ENCODE data around the gene ASAP2.

The ASAP2 gene

DNA sequence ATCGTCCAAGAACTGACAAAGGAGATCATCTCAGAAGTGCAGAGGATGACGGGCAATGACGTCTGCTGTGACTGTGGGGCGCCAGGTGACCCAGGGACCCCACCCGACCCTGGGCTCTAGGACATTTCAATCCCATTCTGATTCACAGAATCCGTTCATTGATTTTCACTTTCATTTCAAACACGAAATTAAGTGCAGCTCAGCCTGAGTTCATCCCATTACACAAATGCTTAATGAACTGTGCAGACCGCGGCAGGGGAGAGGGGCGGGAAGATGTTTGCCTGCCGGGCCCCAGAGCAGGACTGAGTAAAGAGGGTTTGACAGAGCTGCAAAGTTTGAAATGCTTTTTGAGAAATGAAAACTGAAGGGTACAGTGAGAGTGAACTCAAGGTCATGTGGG lies 149.6 kb downstream of the ASAP2 start:
- no peak overlapping the region for H3K9ac ChIP-seq
- no peaks in the 10 kb centered on the region for H3K27me3 ChIP-seq (ENCODE audit: insufficient read depth, low read depth)
- H3K4me3 ChIP-seq (IDR thresholded peaks at IDR 0.05; ENCODE audit: insufficient read depth, low read depth, low read length) = no peak overlapping the region
- H3K4me2 ChIP-seq = no peak overlapping the region
- no peaks in the 10 kb centered on the region for H4K20me1 ChIP-seq (ENCODE audit: insufficient read depth)
- no peaks in the 10 kb centered on the region for H3K79me2 ChIP-seq (ENCODE audit: insufficient read depth, low read depth)
- H3K4me1 ChIP-seq (ENCODE audit: low read depth, poor library complexity, severe bottlenecking) = no peaks in the 10 kb centered on the region
- no peak overlapping the region for H3K27ac ChIP-seq
- H2AFZ ChIP-seq (ENCODE audit: low read depth) = no peak overlapping the region
- TF ChIP-seq, protein P1, sequence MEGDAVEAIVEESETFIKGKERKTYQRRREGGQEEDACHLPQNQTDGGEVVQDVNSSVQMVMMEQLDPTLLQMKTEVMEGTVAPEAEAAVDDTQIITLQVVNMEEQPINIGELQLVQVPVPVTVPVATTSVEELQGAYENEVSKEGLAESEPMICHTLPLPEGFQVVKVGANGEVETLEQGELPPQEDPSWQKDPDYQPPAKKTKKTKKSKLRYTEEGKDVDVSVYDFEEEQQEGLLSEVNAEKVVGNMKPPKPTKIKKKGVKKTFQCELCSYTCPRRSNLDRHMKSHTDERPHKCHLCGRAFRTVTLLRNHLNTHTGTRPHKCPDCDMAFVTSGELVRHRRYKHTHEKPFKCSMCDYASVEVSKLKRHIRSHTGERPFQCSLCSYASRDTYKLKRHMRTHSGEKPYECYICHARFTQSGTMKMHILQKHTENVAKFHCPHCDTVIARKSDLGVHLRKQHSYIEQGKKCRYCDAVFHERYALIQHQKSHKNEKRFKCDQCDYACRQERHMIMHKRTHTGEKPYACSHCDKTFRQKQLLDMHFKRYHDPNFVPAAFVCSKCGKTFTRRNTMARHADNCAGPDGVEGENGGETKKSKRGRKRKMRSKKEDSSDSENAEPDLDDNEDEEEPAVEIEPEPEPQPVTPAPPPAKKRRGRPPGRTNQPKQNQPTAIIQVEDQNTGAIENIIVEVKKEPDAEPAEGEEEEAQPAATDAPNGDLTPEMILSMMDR (conservative IDR thresholded peaks at IDR 0.05; ENCODE audit: low read depth, low read length) = no peak
- H3K36me3 ChIP-seq (ENCODE audit: insufficient read depth) = no peaks in the 10 kb centered on the region

DNA sequence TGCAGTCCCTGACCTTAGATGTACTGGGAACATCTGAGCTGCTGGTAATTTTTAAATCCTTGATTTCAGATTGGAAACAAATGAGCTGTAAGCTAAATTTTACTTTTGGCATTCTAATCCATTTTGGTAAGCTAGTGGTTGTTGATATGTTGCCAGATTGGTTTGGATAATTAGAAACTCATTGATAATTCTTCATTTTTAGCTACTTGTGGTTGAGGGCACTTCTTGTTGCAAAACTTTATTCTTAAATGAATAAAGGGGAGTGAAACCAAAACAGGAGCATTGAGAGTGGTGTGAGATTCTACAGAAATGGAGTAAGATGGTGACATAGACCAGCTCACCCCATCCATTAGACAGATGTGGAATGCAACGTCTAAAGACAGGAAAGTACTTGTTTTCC lies 152.2 kb downstream of the ASAP2 start:
- H3K4me2 ChIP-seq = no peak overlapping the region
- no peaks in the 10 kb centered on the region for H3K27me3 ChIP-seq (ENCODE audit: insufficient read depth, low read depth)
- H2AFZ ChIP-seq (ENCODE audit: low read depth) = no peak overlapping the region
- H3K27ac ChIP-seq = no peak overlapping the region
- TF ChIP-seq, protein P1 (conservative IDR thresholded peaks at IDR 0.05; ENCODE audit: low read depth, low read length) = no peak
- H3K9ac ChIP-seq = no peak overlapping the region
- H3K4me1 ChIP-seq (ENCODE audit: low read depth, poor library complexity, severe bottlenecking) = no peaks in the 10 kb centered on the region
- no peaks in the 10 kb centered on the region for H4K20me1 ChIP-seq (ENCODE audit: insufficient read depth)
- H3K79me2 ChIP-seq (ENCODE audit: insufficient read depth, low read depth) = no peaks in the 10 kb centered on the region
- H3K4me3 ChIP-seq (IDR thresholded peaks at IDR 0.05; ENCODE audit: insufficient read depth, low read depth, low read length) = no peak overlapping the region
- no peaks in the 10 kb centered on the region for H3K36me3 ChIP-seq (ENCODE audit: insufficient read depth)

DNA sequence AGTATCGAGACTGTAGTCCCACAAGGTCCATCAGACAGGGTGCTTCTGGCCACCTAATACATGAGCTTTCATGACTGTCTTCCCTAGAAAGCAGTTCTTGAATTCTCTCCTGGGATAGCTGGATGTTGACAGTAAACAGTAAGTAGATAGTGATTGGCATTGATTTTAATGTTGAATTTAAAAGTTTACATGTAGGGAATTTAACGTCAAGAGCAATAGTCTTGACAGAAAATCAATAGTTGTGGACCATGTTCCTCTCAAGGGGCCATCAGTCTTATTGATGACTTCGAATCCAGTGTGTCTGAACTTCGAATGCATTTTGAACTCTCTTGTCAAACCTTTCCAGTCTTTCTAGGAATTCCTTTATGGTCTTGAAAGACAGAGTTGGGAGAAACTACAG lies 152.9 kb downstream of the ASAP2 start:
- Histone ChIP-seq H3K79me2 (ENCODE audit: insufficient read depth, low read depth) (no peaks in the 10 kb centered on the region), H3K27me3 (ENCODE audit: insufficient read depth, low read depth) (no peaks in the 10 kb centered on the region), H4K20me1 (ENCODE audit: insufficient read depth) (no peaks in the 10 kb centered on the region), H3K4me2 (no peak overlapping the region), H3K4me3 (IDR thresholded peaks at IDR 0.05; ENCODE audit: insufficient read depth, low read depth, low read length) (no peak overlapping the region), H3K36me3 (ENCODE audit: insufficient read depth) (no peaks in the 10 kb centered on the region), H3K4me1 (ENCODE audit: low read depth, poor library complexity, severe bottlenecking) (no peaks in the 10 kb centered on the region), H3K27ac (no peak overlapping the region), H2AFZ (ENCODE audit: low read depth) (no peak overlapping the region), H3K9ac (no peak overlapping the region)
- TF ChIP-seq, protein P1 (conservative IDR thresholded peaks at IDR 0.05; ENCODE audit: low read depth, low read length) = no peak

DNA sequence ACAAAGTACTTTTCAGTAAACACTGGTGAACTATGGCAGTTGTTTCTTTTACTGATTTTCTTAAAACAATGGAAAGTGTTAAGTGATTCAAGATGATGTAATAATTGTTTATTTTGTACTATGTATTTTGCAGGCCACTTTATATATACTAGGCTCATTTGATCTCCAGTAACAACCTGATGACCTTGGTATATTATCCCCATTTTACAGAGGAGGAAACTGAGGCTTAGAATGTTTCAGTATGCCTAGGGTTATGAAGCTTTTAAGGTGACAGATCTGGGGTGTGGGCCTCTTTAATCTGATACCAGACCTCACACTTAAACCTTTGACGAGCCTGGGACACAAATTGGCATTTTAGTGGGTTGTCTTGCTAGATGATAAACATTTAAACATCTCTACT lies 153.5 kb downstream of the ASAP2 start:
- Histone ChIP-seq H3K36me3 (ENCODE audit: insufficient read depth) (no peaks in the 10 kb centered on the region), H2AFZ (ENCODE audit: low read depth) (no peak overlapping the region)
- TF ChIP-seq, protein P1 (conservative IDR thresholded peaks at IDR 0.05; ENCODE audit: low read depth, low read length) = no peak

More for the DNA sequence above, 153.5 kb downstream of the ASAP2 start:
- Histone ChIP-seq H3K4me3 (IDR thresholded peaks at IDR 0.05; ENCODE audit: insufficient read depth, low read depth, low read length) (no peak overlapping the region), H3K9ac (no peak overlapping the region), H3K4me1 (ENCODE audit: low read depth, poor library complexity, severe bottlenecking) (no peaks in the 10 kb centered on the region), H3K27ac (no peak overlapping the region), H3K4me2 (no peak overlapping the region), H3K27me3 (ENCODE audit: insufficient read depth, low read depth) (no peaks in the 10 kb centered on the region), H4K20me1 (ENCODE audit: insufficient read depth) (no peaks in the 10 kb centered on the region), H3K79me2 (ENCODE audit: insufficient read depth, low read depth) (no peaks in the 10 kb centered on the region)

Data from KMS-11 (cell line).